H9 (cell line): Measurements from ENCODE around the gene ADAMTS13. TPM values are rescaled to one million over a fixed set of nuclear protein-coding genes. Genes with fewer than 3 reads are reported as not detected.

Experiments used
- DNase-seq: peaks from one replicate; pipeline ENCODE4 v3.0.0-alpha.2; 2017
- H2AFZ ChIP-seq: one replicate; pipeline ENCODE4 v1.6.1; 2013; ENCODE audit warnings: mild to moderate bottlenecking, low read length, control low read depth, moderate library complexity
- H2AK5ac ChIP-seq: 2 replicates; pipeline ENCODE4 v1.6.1; 2013; ENCODE audit warnings: low read length, control low read depth, mixed read lengths; ENCODE audit not compliant: insufficient read length
- H2BK120ac ChIP-seq: one replicate; pipeline ENCODE4 v1.6.1; 2013; ENCODE audit warnings: low read depth, mild to moderate bottlenecking, low read length, control low read depth, inconsistent platforms; ENCODE audit not compliant: poor library complexity, severe bottlenecking
- H2BK12ac ChIP-seq: 2 replicates; pipeline ENCODE4 v1.6.1; 2013; ENCODE audit warnings: low read length, control low read depth, mixed read lengths, low read depth; ENCODE audit not compliant: insufficient read length
- H2BK15ac ChIP-seq: 2 replicates; pipeline ENCODE4 v1.6.1; 2013; ENCODE audit warnings: low read depth, low read length, control low read depth
- H2BK20ac ChIP-seq: one replicate; pipeline ENCODE4 v1.6.1; 2013; ENCODE audit warnings: low read depth, mild to moderate bottlenecking, low read length, control low read depth, inconsistent platforms; ENCODE audit not compliant: poor library complexity, severe bottlenecking
- H2BK5ac ChIP-seq: 2 replicates; pipeline ENCODE4 v1.6.1; 2013; ENCODE audit warnings: low read length, control low read depth, mixed read lengths; ENCODE audit not compliant: insufficient read length
- H3K14ac ChIP-seq: 2 replicates; pipeline ENCODE4 v1.6.1; 2013; ENCODE audit warnings: low read length, control low read depth; ENCODE audit not compliant: insufficient read depth
- H3K18ac ChIP-seq: 2 replicates; pipeline ENCODE4 v1.6.1; 2013; ENCODE audit warnings: low read depth, mild to moderate bottlenecking, mixed read lengths, low read length, control low read depth; ENCODE audit not compliant: insufficient read length
- H3K23ac ChIP-seq: 2 replicates; pipeline ENCODE4 v1.6.1; 2013; ENCODE audit warnings: low read length, control low read depth, mixed read lengths, low read depth; ENCODE audit not compliant: insufficient read length
- H3K23me2 ChIP-seq: 2 replicates; pipeline ENCODE4 v1.6.1; 2013; ENCODE audit warnings: low read depth, mild to moderate bottlenecking, mixed read lengths, low read length, control low read depth; ENCODE audit not compliant: insufficient read length, poor library complexity, severe bottlenecking
- H3K27ac ChIP-seq: 2 replicates; pipeline ENCODE4 v1.5.1; 2013; ENCODE audit warnings: low read length, control low read depth, mixed read lengths, low read depth; ENCODE audit not compliant: insufficient read length
- H3K27me3 ChIP-seq: 2 replicates; pipeline ENCODE4 v1.6.1; 2013; ENCODE audit warnings: low read length, control low read depth, inconsistent platforms; ENCODE audit not compliant: insufficient read depth
- H3K4ac ChIP-seq: 2 replicates; pipeline ENCODE4 v1.6.1; 2013; ENCODE audit warnings: low read depth, mild to moderate bottlenecking, control low read depth, inconsistent platforms, low read length, moderate library complexity
- H3K4me1 ChIP-seq: 2 replicates; pipeline ENCODE4 v1.6.1; 2013; ENCODE audit warnings: low read length, control low read depth, inconsistent platforms; ENCODE audit not compliant: insufficient read depth
- H3K4me2 ChIP-seq: 2 replicates; pipeline ENCODE4 v1.6.1; 2013; ENCODE audit warnings: low read length, control low read depth, mixed read lengths; ENCODE audit not compliant: insufficient read length, insufficient read depth
- H3K56ac ChIP-seq: 2 replicates; pipeline ENCODE4 v1.6.1; 2013; ENCODE audit warnings: low read depth, mild to moderate bottlenecking, mixed read lengths, low read length, control low read depth; ENCODE audit not compliant: insufficient read length
- H3K79me1 ChIP-seq: 2 replicates; pipeline ENCODE4 v1.6.1; 2013; ENCODE audit warnings: low read depth, mild to moderate bottlenecking, moderate library complexity, low read length, control low read depth, inconsistent platforms; ENCODE audit not compliant: insufficient read depth, poor library complexity, severe bottlenecking
- H3K79me2 ChIP-seq: 2 replicates; pipeline ENCODE4 v1.6.1; 2013; ENCODE audit warnings: low read length, control low read depth, inconsistent platforms; ENCODE audit not compliant: insufficient read depth
- H3K9ac ChIP-seq: 2 replicates; pipeline ENCODE4 v1.6.1; 2013; ENCODE audit warnings: low read length, control low read depth, mixed read lengths; ENCODE audit not compliant: insufficient read length; ENCODE audit errors: extremely low read depth
- H3K9me3 ChIP-seq: one replicate; pipeline ENCODE4 v1.6.1; 2013; ENCODE audit warnings: low read depth, low read length, inconsistent platforms; ENCODE audit not compliant: control insufficient read depth
- H3T11ph ChIP-seq: one replicate; pipeline ENCODE4 v1.6.1; 2013; ENCODE audit warnings: mild to moderate bottlenecking, low read length, control low read depth, inconsistent platforms
- H4K20me1 ChIP-seq: one replicate; pipeline ENCODE4 v1.6.1; 2013; ENCODE audit not compliant: control insufficient read depth, insufficient read length, insufficient read depth
- H4K5ac ChIP-seq: 2 replicates; pipeline ENCODE4 v1.6.1; 2013; ENCODE audit warnings: low read depth, mild to moderate bottlenecking, mixed read lengths, low read length, control low read depth; ENCODE audit not compliant: insufficient read length
- H4K8ac ChIP-seq: replicated peaks from 2 replicates; pipeline ENCODE4 v1.6.1; 2013; ENCODE audit warnings: low read length, control low read depth, mixed read lengths, low read depth; ENCODE audit not compliant: insufficient read length
- H4K91ac ChIP-seq: 2 replicates; pipeline ENCODE4 v1.6.1; 2013; ENCODE audit warnings: low read depth, mild to moderate bottlenecking, moderate library complexity, mixed read lengths, low read length, control low read depth; ENCODE audit not compliant: insufficient read length
- H3K27ac Mint-ChIP-seq, 3 experiments: 2 replicates in 2 of 3; 3 replicates in 1 of 3; pipeline ENCODE4 v1.8.0; 2020 to 2021; ENCODE audit warnings: mixed read lengths in 3 of 3, mild to moderate bottlenecking in 1 of 3, moderate library complexity in 1 of 3
- H3K27me3 Mint-ChIP-seq: 2 replicates; pipeline ENCODE4 v1.8.0; 2021; ENCODE audit warnings: low read depth, mild to moderate bottlenecking, moderate library complexity, mixed read lengths
- H3K36me3 Mint-ChIP-seq, 3 experiments: 2 replicates in 2 of 3; 3 replicates in 1 of 3; pipeline ENCODE4 v1.8.0; 2020 to 2021; ENCODE audit warnings: low read depth in 3 of 3, mixed read lengths in 3 of 3; ENCODE audit not compliant: insufficient read depth in 1 of 3
- H3K4me1 Mint-ChIP-seq, 2 experiments: 2 replicates each; pipeline ENCODE4 v1.8.0; 2020; ENCODE audit warnings: mixed read lengths in 2 of 2
- H3K4me3 Mint-ChIP-seq, 2 experiments: 2 replicates in 1 of 2; 3 replicates in 1 of 2; pipeline ENCODE4 v1.8.0; 2020 to 2021; ENCODE audit warnings: mild to moderate bottlenecking in 2 of 2, mixed read lengths in 2 of 2, moderate library complexity in 1 of 2
- H3K9me3 Mint-ChIP-seq, 2 experiments: 2 replicates in 1 of 2; 3 replicates in 1 of 2; pipeline ENCODE4 v1.8.0; 2020; ENCODE audit warnings: mild to moderate bottlenecking in 2 of 2, mixed read lengths in 2 of 2, moderate library complexity in 1 of 2
- WGBS: extraction: QIAGEN DNeasy Blood & Tissue Kit; methylation state at CpG from one replicate; pipeline ENCODE4 v1.1.7; 2013; ENCODE audit warnings: missing lambda C conversion rate, low lambda C conversion rate, mixed read lengths; ENCODE audit not compliant: insufficient read length; ENCODE audit errors: extremely low coverage; 5-methylcytosine and 5-hydroxymethylcytosine counted together
- total RNA-seq: library from RNA; stranded (reverse); gene quantifications from 2 replicates; pipeline ENCODE4 v1.2.1, GENCODE V29; 2021
- TF ChIP-seq, protein P1 (sequence below): fragments of 200-600 bp; sonication (generic); conservative IDR thresholded peaks from 3 replicates; pipeline ENCODE4 v1.8.0; 2021; ENCODE audit warnings: antibody characterized with exemption, mild to moderate bottlenecking

ADAMTS13 gene
- total RNA-seq, 1 experiment from 2014 or later, result 8.8 TPM

- Histone ChIP-seq H3T11ph (no peak overlapping the region), H4K91ac (no peak overlapping the region), H3K79me2 (no peaks in the 10 kb centered on the region), H3K4me2 (no peak overlapping the region), H4K5ac (no peak overlapping the region), H3K14ac (no peak overlapping the region; the same call in 1 of the 2 replicates), H2BK12ac (no peak overlapping the region), H2BK20ac (no peak overlapping the region), H3K27me3 (no peaks in the 10 kb centered on the region), H3K79me1 (no peaks in the 10 kb centered on the region), H2BK5ac (no peak overlapping the region), H4K8ac (no peak overlapping the region), H3K9ac (no peak overlapping the region), H2BK120ac (no peak overlapping the region), H2AFZ (no peak overlapping the region), H3K18ac (no peak overlapping the region), H4K20me1 (no peaks in the 10 kb centered on the region), H3K27ac (no peak overlapping the region), H2BK15ac (no peak overlapping the region), H3K56ac (no peak overlapping the region), H3K4me1 (no peaks in the 10 kb centered on the region), H3K9me3 (no peaks in the 10 kb centered on the region), H2AK5ac (no peak overlapping the region), H3K4ac (no peak overlapping the region), H3K23ac (no peak overlapping the region), H3K23me2 (no peaks in the 10 kb centered on the region)
- Mint-ChIP-seq H3K4me3 (no peak overlapping the region), H3K9me3 (no peaks in the 10 kb centered on the region), H3K36me3 (peaks cover 1 to 11% (median 11%) of the 10 kb centered on the region in 3 experiments; a peak in 6 of 7 replicates), H3K27ac (no peak overlapping the region), H3K27me3 (no peaks in the 10 kb centered on the region), H3K4me1 (no peaks in the 10 kb centered on the region)
- no peak for DNase-seq
- TF ChIP-seq, protein P1, sequence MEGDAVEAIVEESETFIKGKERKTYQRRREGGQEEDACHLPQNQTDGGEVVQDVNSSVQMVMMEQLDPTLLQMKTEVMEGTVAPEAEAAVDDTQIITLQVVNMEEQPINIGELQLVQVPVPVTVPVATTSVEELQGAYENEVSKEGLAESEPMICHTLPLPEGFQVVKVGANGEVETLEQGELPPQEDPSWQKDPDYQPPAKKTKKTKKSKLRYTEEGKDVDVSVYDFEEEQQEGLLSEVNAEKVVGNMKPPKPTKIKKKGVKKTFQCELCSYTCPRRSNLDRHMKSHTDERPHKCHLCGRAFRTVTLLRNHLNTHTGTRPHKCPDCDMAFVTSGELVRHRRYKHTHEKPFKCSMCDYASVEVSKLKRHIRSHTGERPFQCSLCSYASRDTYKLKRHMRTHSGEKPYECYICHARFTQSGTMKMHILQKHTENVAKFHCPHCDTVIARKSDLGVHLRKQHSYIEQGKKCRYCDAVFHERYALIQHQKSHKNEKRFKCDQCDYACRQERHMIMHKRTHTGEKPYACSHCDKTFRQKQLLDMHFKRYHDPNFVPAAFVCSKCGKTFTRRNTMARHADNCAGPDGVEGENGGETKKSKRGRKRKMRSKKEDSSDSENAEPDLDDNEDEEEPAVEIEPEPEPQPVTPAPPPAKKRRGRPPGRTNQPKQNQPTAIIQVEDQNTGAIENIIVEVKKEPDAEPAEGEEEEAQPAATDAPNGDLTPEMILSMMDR, result no peak
- WGBS, result no CpG with 5 or more reads among the region's 6 CpGs
These were observed 46.7 kb downstream of the ADAMTS13 start for GRCh38 chr9:133468777-133469421.
